K562 (cell line): ENCODE data around the gene DNAH3. TPM values are rescaled to one million over a fixed set of nuclear protein-coding genes. Genes with fewer than 3 reads are reported as not detected.

Experiments used
- ATAC-seq: fragments of 200-7000 bp; cut with Tn5 transposase; 3 replicates; pipeline ENCODE4 v1.9.1; 2020; ENCODE audit warnings: moderate library complexity
- BruUV-seq: library from RNA; stranded (reverse); fragments of 400-500 nt; replicated peaks from 2 replicates; lab custom pipeline; 2021; lab: Mats Ljungman, UMichigan
- CTCF ChIA-PET: fragments of 300-600 bp; formaldehyde crosslinking; extraction: SDS; loops from one replicate; lab custom pipeline; 2021; ENCODE audit warnings: low intra/inter-chr PET ratio; lab: Yijun Ruan, JAX
- POLR2A ChIA-PET: fragments of 300-600, 350-650 bp; sonication (Branson Sonifier 250); formaldehyde crosslinking; extraction: SDS; loops from one replicate; lab custom pipeline; 2021; ENCODE audit warnings: antibody characterized with exemption, inconsistent platforms; lab: Yijun Ruan, JAX
- DNase-seq, 4 experiments: peaks; one replicate each; pipeline versions ENCODE4 v3.0.0 to v3.0.0-alpha.2; 2011 to 2018; ENCODE audit warnings: low spot score in 3 of 4, mixed read lengths in 3 of 4; ENCODE audit errors: extremely low read depth in 1 of 4
- FAIRE-seq: peaks from 2 replicates; lab custom pipeline; 2011; peaks lifted over from hg19 to GRCh38; lab: Jason Lieb, UNC
- H2AFZ ChIP-seq: 2 replicates; pipeline ENCODE4 v1.6.0; 2011; ENCODE audit warnings: low read depth, low read length, control low read depth, inconsistent platforms
- H3K27ac ChIP-seq: fragments of 200-600 bp; 3 replicates; pipeline ENCODE4 v1.8.0; 2011; ENCODE audit warnings: low read depth, mild to moderate bottlenecking, control low read depth, inconsistent platforms, low read length, moderate library complexity, mixed read lengths; ENCODE audit errors: extremely low read depth
- H3K27me3 ChIP-seq, 2 experiments: fragments of 300-600 bp in 1 of 2; 2 replicates in 1 of 2; 3 replicates in 1 of 2; pipeline versions ENCODE4 v1.6.0 to v1.8.0; 2011; ENCODE audit warnings: inconsistent platforms in 2 of 2, low read length in 2 of 2, mild to moderate bottlenecking in 1 of 2, mixed read lengths in 1 of 2, moderate library complexity in 1 of 2; ENCODE audit not compliant: control insufficient read depth in 2 of 2, insufficient read depth in 2 of 2
- H3K36me3 ChIP-seq: fragments of 300-600 bp; 3 replicates; pipeline ENCODE4 v1.8.0; 2011; ENCODE audit warnings: mild to moderate bottlenecking, low read length, inconsistent platforms; ENCODE audit not compliant: control insufficient read depth, insufficient read depth
- H3K4me1 ChIP-seq, 2 experiments: fragments of 200-600 bp in 1 of 2; replicated peaks in 1 of 2; 2 replicates in 1 of 2; 3 replicates in 1 of 2; pipeline versions ENCODE4 v1.5.1 to v1.8.0; 2011; ENCODE audit warnings: inconsistent platforms in 2 of 2, low read length in 2 of 2, mild to moderate bottlenecking in 1 of 2, mixed read lengths in 1 of 2, moderate library complexity in 1 of 2; ENCODE audit not compliant: control insufficient read depth in 2 of 2, insufficient read depth in 2 of 2
- H3K4me2 ChIP-seq: 2 replicates; pipeline ENCODE4 v1.6.1; 2011; ENCODE audit warnings: low read length, control low read depth, inconsistent platforms, mixed read lengths; ENCODE audit not compliant: insufficient read depth
- H3K4me3 ChIP-seq: fragments of 200-600 bp; sonication (generic), shearing (Covaris generic); 2 replicates; pipeline ENCODE4 v1.5.1; 2016; ENCODE audit warnings: control low read depth, inconsistent platforms
- H3K79me2 ChIP-seq: fragments of 200-600 bp; 3 replicates; pipeline ENCODE4 v1.8.0; 2011; ENCODE audit warnings: low read length, inconsistent platforms; ENCODE audit not compliant: control insufficient read depth, insufficient read depth
- H3K9ac ChIP-seq, 2 experiments: 2 replicates each; pipeline versions ENCODE4 v1.6.0 to v1.6.1; 2011; ENCODE audit warnings: low read depth in 2 of 2, low read length in 2 of 2, control low read depth in 1 of 2, inconsistent platforms in 1 of 2, mild to moderate bottlenecking in 1 of 2, mixed read lengths in 1 of 2; ENCODE audit not compliant: insufficient read depth in 1 of 2
- H3K9me1 ChIP-seq: one replicate; pipeline ENCODE4 v1.6.0; 2011; ENCODE audit warnings: inconsistent platforms, mild to moderate bottlenecking, low read length, moderate library complexity; ENCODE audit not compliant: control insufficient read depth, insufficient read depth
- H3K9me3 ChIP-seq: replicated peaks from 2 replicates; pipeline ENCODE4 v1.5.1; 2011; ENCODE audit warnings: low read depth, low read length, inconsistent platforms; ENCODE audit not compliant: control insufficient read depth, insufficient read depth
- H4K20me1 ChIP-seq: replicated peaks from 2 replicates; pipeline ENCODE4 v1.6.1; 2011; ENCODE audit warnings: low read length, inconsistent platforms, mixed read lengths; ENCODE audit not compliant: control insufficient read depth, insufficient read depth
- ATF1 ChIP-seq, 2 experiments: fragments of 450-650 bp in 1 of 2; IDR thresholded peaks; 2 replicates each; pipeline ENCODE4 v1.6.1; 2016; ENCODE audit warnings: missing compliant biosample characterization in 1 of 2, missing genetic modification characterization in 1 of 2
- CBX2 ChIP-seq: fragments of 200-600 bp; sonication (generic); IDR thresholded peaks from one replicate; pipeline ENCODE4 v1.6.1; 2012; ENCODE audit warnings: mild to moderate bottlenecking, low read length, inconsistent platforms; ENCODE audit not compliant: insufficient read depth, poor library complexity, severe bottlenecking
- CEBPG ChIP-seq, 3 experiments: fragments of 200-800 bp in 1 of 3; sonication (Bioruptor generic) in 1 of 3; sonication (generic) in 1 of 3; formaldehyde crosslinking in 1 of 3; IDR thresholded peaks in 2 of 3; conservative IDR thresholded peaks in 1 of 3; 2 replicates each; pipeline versions ENCODE4 v1.6.1 to v1.8.0; 2016 to 2022; ENCODE audit warnings: missing compliant biosample characterization in 2 of 3, missing genetic modification characterization in 2 of 3, mild to moderate bottlenecking in 1 of 3, missing genetic modification reagents in 1 of 3
- ETS1 ChIP-seq: conservative IDR thresholded peaks from 2 replicates; pipeline ENCODE4 v1.6.1; 2011; ENCODE audit warnings: low read depth, mild to moderate bottlenecking, low read length; ENCODE audit not compliant: control insufficient read depth
- FOXJ2 ChIP-seq: fragments of 200-800 bp; sonication (Bioruptor generic); IDR thresholded peaks from 2 replicates; pipeline ENCODE4 v1.6.1; 2016; ENCODE audit warnings: missing genetic modification characterization, missing compliant biosample characterization
- GTF2F1 ChIP-seq: IDR thresholded peaks from 2 replicates; pipeline ENCODE4 v1.6.1; 2011; ENCODE audit warnings: low read depth, low read length, improper control_type of control experiment
- HEY1 ChIP-seq: fragments of 250-450 bp; sonication (Bioruptor Pico); IDR thresholded peaks from 2 replicates; pipeline ENCODE4 v1.5.0; 2020; ENCODE audit warnings: mild to moderate bottlenecking, moderate library complexity, borderline replicate concordance
- RBM39 ChIP-seq: fragments of 200-400 bp; formaldehyde crosslinking; optimal IDR thresholded peaks from 2 replicates; pipeline ENCODE3; 2018; ENCODE audit warnings: low read depth, low read length
- SMARCA5 ChIP-seq: fragments of 450-650 bp; IDR thresholded peaks from 2 replicates; pipeline ENCODE4 v1.6.1; 2016
- TRIM28 ChIP-seq: fragments of 450-650 bp; IDR thresholded peaks from 2 replicates; pipeline ENCODE4 v1.6.1; 2017
- ZFPM2 ChIP-seq: fragments of 250-450 bp; sonication (Bioruptor Pico); IDR thresholded peaks from 2 replicates; pipeline ENCODE4 v1.5.1; 2022; ENCODE audit warnings: mild to moderate bottlenecking
- ZNF398 ChIP-seq: fragments of 250-450 bp; sonication (Bioruptor Pico); IDR thresholded peaks from 2 replicates; pipeline ENCODE4 v1.8.0; 2021; ENCODE audit warnings: moderate library complexity, mild to moderate bottlenecking, inconsistent platforms
- ZNF507 ChIP-seq: conservative IDR thresholded peaks from 2 replicates; pipeline ENCODE4 v1.6.1; 2017; ENCODE audit warnings: missing genetic modification characterization, missing compliant biosample characterization
- WGBS: fragments of 100-300 bp; shearing (Covaris generic); methylation state at CpG from one replicate; pipeline ENCODE4 v1.1.6; 2016; ENCODE audit warnings: low coverage, mixed read lengths; ENCODE audit not compliant: insufficient coverage; ENCODE audit errors: missing lambda C conversion rate; 5-methylcytosine and 5-hydroxymethylcytosine counted together
- in situ Hi-C: fragments of 300-500 bp; cut with MboI; formaldehyde crosslinking; loops from 4 replicates; pipeline ENCODE4 v1.15.0; 2018; ENCODE audit warnings: inconsistent platforms, mixed read lengths
- intact Hi-C: fragments of 100-400 bp; cut with micrococcal nuclease; formaldehyde crosslinking; loops from 2 replicates; pipeline ENCODE4 v1.14.2; 2022
- polyA plus RNA-seq, 8 experiments: library from polyadenylated mRNA; depleted of rRNA in 4 of 8; stranded (reverse) in 5 of 8; unstranded in 3 of 8; fragments of >200 nt; fragmentation: Nextera tagmentation in 2 of 8; fragmentation: Illumina TruSeq in 1 of 8; extraction: Ambion mirVana in 2 of 8; extraction: Trizol in 1 of 8; gene quantifications; 2 replicates each; pipeline versions ENCODE4 v1.2.1 to v1.2.3, GENCODE V29; 2011 to 2014; ENCODE audit warnings: inconsistent platforms in 1 of 8, missing spikeins in 1 of 8
- total RNA-seq, 7 experiments: library from RNA; depleted of rRNA in 6 of 7; stranded (reverse); fragments of >200 nt in 6 of 7; fragmentation: Illumina TruSeq in 2 of 7; extraction: Trizol in 2 of 7; gene quantifications; 2 replicates each; pipeline versions ENCODE4 v1.2.1 to v1.2.3, GENCODE V29; 2011 to 2021; ENCODE audit warnings: low replicate concordance in 1 of 7

DNAH3 gene
- total and polyA plus RNA-seq, 9 of the 15 experiments (the other 6 are each of a cell fraction or from before 2014, with no cell fraction given), result 0.32 to 0.84 (median 0.44) TPM

- TF ChIP-seq ZNF507, result no peak
- TF ChIP-seq FOXJ2 (tag), result no peak
- no peak for TF ChIP-seq ATF1 (CRISPR knock-in tag; IDR thresholded peaks at IDR 0.05)
- TF ChIP-seq ATF1 (tag; IDR thresholded peaks at IDR 0.05), result no peak
- TF ChIP-seq HEY1 (CRISPR knock-in tag), result no peak
- no peak for TF ChIP-seq ZNF398
- TF ChIP-seq RBM39, result no peak
- no peak for TF ChIP-seq SMARCA5
Measured at GRCh38 chr16:20906341-20907255, 244.0 kb downstream of the DNAH3 start (continued).

GRCh38 chr16:20905576-20905975 lies 245.1 kb downstream of the DNAH3 start:
- 62% methylated on average over 3 of the region's 3 CpGs for WGBS
- BruUV-seq, result no TSS peak
- intact Hi-C loops, result no loop called here

More at GRCh38 chr16:20905576-20905975, 245.1 kb downstream of the DNAH3 start:
- Histone ChIP-seq H3K9me1 (no peaks in the 10 kb centered on the region), H3K4me1 (peaks cover 23 to 32% of the 10 kb centered on the region in 2 experiments), H3K4me3 (no peak overlapping the region), H3K9ac (no peak overlapping the region), H2AFZ (no peak overlapping the region), H4K20me1 (no peaks in the 10 kb centered on the region), H3K36me3 (peaks cover 3% of the 10 kb centered on the region; the same call in 1 of the 3 replicates), H3K9me3 (no peaks in the 10 kb centered on the region), H3K27me3 (no peaks in the 10 kb centered on the region), H3K79me2 (peaks cover 23% of the 10 kb centered on the region), H3K27ac (no peak overlapping the region), H3K4me2 (no peak overlapping the region)
- FAIRE-seq, result no peak
- TF ChIP-seq ZFPM2 (CRISPR knock-in tag) (no peak), CEBPG (CRISPR knock-in tag; IDR thresholded peaks at IDR 0.05) (no peak), CEBPG (tag; conservative IDR thresholded peaks at IDR 0.05 in 1 of 2, IDR thresholded peaks at IDR 0.05 in 1 of 2) (0 out of 4 replicates have a peak, but pooled peaks of 1 of the 2 experiments have one; percentile 33), ETS1 (no peak), TRIM28 (no peak), CBX2 (no peak), GTF2F1 (no peak)
- in situ Hi-C loops, result no loop called here
- ChIA-PET POLR2A (interaction anchor here (0.5 to 1.7 kb wide), 2 partner anchors 9 to 14 kb away, joined by 3 to 4 read pairs; no protein-coding TSS in a partner anchor), CTCF (no interaction called here)
- DNase-seq, result no peak
- no peak for ATAC-seq
